Measurements from ENCODE around the gene PACSIN2.

DNA sequence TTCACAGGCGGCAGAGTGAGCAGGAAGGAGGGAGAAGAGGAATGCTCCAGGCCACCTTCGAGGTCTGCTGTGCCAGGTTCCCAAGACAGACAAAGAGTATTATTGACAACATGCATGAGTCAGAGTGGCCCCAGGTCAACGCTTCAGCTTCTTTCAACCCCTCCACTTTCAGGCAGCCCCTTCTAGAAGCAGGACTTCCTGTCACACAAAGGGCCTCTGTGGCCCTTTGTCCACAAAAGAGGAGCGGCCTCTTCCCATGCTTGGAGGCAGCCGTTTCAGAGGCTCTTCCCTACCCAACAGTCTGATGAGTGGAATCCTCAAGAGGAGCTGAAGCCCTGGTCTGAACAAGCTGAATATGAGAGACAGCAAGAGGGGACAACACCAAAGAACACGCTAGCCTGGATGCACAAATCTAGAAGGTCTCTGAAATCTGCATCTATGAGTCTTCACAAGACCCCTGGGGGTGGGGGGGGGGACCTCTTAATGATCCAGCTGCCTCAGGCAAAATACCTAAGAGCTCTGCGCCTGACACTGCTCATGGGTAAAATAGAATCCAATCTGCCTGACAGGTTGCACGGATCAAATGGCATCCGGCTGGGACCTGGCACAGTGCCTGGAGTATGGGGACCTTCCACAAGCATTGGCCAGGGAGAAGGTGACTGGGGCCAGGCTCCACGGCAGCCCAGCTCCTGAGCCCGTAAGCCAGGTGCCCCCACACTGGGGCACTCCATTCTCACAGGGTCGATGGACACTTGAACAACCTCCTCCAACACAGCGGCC, 67.5 kb downstream of the PACSIN2 start:
- TF ChIP-seq, protein P1, sequence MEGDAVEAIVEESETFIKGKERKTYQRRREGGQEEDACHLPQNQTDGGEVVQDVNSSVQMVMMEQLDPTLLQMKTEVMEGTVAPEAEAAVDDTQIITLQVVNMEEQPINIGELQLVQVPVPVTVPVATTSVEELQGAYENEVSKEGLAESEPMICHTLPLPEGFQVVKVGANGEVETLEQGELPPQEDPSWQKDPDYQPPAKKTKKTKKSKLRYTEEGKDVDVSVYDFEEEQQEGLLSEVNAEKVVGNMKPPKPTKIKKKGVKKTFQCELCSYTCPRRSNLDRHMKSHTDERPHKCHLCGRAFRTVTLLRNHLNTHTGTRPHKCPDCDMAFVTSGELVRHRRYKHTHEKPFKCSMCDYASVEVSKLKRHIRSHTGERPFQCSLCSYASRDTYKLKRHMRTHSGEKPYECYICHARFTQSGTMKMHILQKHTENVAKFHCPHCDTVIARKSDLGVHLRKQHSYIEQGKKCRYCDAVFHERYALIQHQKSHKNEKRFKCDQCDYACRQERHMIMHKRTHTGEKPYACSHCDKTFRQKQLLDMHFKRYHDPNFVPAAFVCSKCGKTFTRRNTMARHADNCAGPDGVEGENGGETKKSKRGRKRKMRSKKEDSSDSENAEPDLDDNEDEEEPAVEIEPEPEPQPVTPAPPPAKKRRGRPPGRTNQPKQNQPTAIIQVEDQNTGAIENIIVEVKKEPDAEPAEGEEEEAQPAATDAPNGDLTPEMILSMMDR (IDR thresholded peaks at IDR 0.05), result no peak
- TF ChIP-seq POLR2A (IDR thresholded peaks at IDR 0.05) (no peak), POLR2AphosphoS5 (IDR thresholded peaks at IDR 0.05) (no peak)

All from gastroesophageal sphincter (tissue), 3 donors.